Mononuclear cell (primary cell): ENCODE data around the gene PKD1L1. TPM values are rescaled to one million over a fixed set of nuclear protein-coding genes. Genes with fewer than 3 reads are reported as not detected.

Experiments used
- H3K27me3 ChIP-seq: 2 replicates; pipeline ENCODE4 v1.6.0; 2011; ENCODE audit warnings: low read length, control low read depth; ENCODE audit not compliant: insufficient read depth
- H3K4me1 ChIP-seq: 2 replicates; pipeline ENCODE4 v1.5.1; 2011; ENCODE audit warnings: mild to moderate bottlenecking, low read length, control low read depth; ENCODE audit not compliant: insufficient read depth
- H3K4me3 ChIP-seq: 2 replicates; pipeline ENCODE4 v1.5.1; 2011; ENCODE audit warnings: mild to moderate bottlenecking, low read length, moderate library complexity
- H3K9me3 ChIP-seq: 2 replicates; pipeline ENCODE4 v1.5.1; 2011; ENCODE audit warnings: low read depth, mild to moderate bottlenecking, control low read depth, low read length
- total RNA-seq: library from RNA; depleted of rRNA; stranded (reverse); fragments of >200 nt; gene quantifications from one replicate; pipeline ENCODE4 v1.2.3, GENCODE V29; 2012

The PKD1L1 gene
- total RNA-seq, 1 donor: under 0.01 TPM

GRCh38 chr7:47741984-47742383 lies 206.3 kb downstream of the PKD1L1 start:
- H3K27me3 ChIP-seq: no peaks in the 10 kb centered on the region
- no peak overlapping the region for H3K4me3 ChIP-seq
- no peaks in the 10 kb centered on the region for H3K9me3 ChIP-seq
- no peaks in the 10 kb centered on the region for H3K4me1 ChIP-seq

DNA sequence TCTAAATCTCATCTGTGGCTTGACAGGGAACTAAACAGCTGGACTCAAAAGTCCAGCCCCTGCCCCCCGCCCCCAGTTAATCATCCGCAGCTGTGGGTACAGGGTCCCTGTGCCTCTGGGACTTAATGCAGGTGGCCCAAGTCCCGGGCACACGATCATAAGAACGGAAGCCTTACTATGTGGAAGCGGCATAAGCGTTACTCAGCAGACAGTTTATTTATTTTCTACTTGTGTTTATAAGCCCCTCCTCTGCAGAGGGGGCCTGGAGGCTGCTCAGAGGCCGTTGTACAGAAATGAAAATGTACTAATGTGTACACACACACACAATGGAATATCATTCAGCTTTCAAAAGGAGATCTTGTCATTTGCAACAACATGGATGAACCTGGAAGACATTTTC lies 208.4 kb downstream of the PKD1L1 start:
- H3K4me3 ChIP-seq: no peak overlapping the region

GRCh38 chr7:47739301-47739875 lies 208.9 kb downstream of the PKD1L1 start:
- H3K4me1 ChIP-seq: no peaks in the 10 kb centered on the region
- H3K9me3 ChIP-seq: no peaks in the 10 kb centered on the region
- no peaks in the 10 kb centered on the region for H3K27me3 ChIP-seq
- no peak overlapping the region for H3K4me3 ChIP-seq

More for the DNA sequence above, 208.4 kb downstream of the PKD1L1 start:
- no peaks in the 10 kb centered on the region for H3K27me3 ChIP-seq
- H3K4me1 ChIP-seq: no peaks in the 10 kb centered on the region
- no peaks in the 10 kb centered on the region for H3K9me3 ChIP-seq

- H3K4me3 ChIP-seq: no peak overlapping the region
- H3K4me1 ChIP-seq: no peaks in the 10 kb centered on the region
- H3K27me3 ChIP-seq: no peaks in the 10 kb centered on the region
- no peaks in the 10 kb centered on the region for H3K9me3 ChIP-seq
Measured at GRCh38 chr7:47738563-47739166, 209.6 kb downstream of the PKD1L1 start.

DNA sequence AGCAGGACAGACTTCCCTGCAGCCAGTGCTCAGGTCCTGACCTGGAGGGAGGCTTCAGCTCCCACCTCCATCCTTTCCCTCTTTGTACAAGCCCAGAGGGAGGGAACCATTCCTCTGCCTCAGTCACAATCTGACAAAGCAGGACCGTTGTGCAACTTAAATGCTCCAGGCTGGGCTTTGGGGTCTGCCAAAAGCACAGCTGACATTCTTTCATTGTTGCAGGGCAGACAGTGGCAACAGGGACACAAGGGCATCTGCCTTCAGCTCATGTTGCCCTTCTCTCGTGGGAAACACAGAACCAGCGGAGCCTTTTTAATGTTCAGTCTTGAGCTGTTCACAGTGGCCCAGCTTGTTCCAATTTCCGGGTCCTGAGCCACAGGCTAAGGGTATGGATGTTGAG lies 210.7 kb downstream of the PKD1L1 start:
- Histone ChIP-seq H3K4me3 (no peak overlapping the region), H3K9me3 (no peaks in the 10 kb centered on the region), H3K27me3 (no peaks in the 10 kb centered on the region), H3K4me1 (no peaks in the 10 kb centered on the region)

DNA sequence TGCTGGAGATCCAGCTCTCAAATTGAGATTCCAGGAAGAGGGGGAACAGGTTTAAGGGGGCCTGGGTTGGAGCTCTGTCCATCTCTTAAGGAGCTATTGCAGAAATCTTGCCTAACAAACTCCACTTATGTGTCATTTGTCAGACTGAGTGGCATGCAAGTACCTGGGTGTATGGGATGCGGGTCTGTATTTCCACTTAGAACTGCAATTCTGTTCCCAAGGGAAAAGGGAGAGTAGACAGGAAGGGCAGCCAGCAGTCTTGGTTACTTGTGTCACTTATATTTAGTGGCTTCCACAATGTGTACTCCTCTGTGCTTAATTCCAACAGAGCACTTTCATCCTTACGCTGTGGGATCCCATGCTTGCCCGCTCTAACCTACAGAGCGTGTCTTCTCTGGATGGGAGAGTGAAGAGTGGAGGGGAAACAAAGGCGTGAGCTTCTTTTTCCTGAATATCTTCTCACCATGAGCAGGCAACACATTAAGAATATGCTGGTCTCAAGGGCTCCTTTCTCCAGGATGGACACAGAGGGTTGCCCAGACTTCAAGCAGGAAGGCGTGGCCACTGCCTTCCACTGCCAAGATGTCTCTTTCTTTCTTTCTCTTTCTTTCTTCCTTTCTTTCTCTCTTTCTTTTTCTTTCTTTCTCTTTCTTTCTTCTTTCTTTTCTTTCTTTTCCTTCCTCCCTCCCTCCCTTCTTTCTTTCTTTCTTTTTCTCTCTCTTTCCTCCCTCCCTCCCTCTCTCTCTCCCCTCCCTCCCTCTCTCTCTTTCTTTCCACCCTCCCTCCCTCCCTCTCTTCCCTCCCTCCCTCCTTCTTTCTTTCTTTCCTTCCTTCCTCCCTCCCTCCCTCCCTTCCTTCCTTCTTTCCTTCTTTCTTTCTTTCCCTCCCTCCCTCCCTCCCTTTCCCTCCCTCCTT lies 212.6 kb downstream of the PKD1L1 start:
- no peaks in the 10 kb centered on the region for H3K27me3 ChIP-seq

DNA sequence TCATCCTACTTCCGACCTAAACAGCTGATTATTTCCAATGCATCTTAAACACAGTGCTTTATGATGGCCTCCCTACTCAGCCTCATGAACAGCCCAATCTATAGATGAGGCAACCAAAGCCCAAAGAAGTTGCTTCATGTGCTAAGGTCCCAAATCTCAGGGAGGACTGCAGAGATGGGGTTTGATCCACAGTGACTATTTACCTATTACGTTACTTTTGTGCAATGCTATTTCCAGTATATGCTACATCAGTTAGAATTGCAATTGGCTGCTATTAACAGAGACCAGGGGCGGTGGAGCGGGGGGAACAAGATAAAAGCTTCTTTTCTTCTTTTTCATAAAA lies 213.3 kb downstream of the PKD1L1 start:
- no peaks in the 10 kb centered on the region for H3K9me3 ChIP-seq
- no peaks in the 10 kb centered on the region for H3K4me1 ChIP-seq
- no peaks in the 10 kb centered on the region for H3K27me3 ChIP-seq
- H3K4me3 ChIP-seq: no peak overlapping the region

More for the DNA sequence above, 212.6 kb downstream of the PKD1L1 start:
- no peaks in the 10 kb centered on the region for H3K9me3 ChIP-seq
- no peak overlapping the region for H3K4me3 ChIP-seq
- H3K4me1 ChIP-seq: no peaks in the 10 kb centered on the region

DNA sequence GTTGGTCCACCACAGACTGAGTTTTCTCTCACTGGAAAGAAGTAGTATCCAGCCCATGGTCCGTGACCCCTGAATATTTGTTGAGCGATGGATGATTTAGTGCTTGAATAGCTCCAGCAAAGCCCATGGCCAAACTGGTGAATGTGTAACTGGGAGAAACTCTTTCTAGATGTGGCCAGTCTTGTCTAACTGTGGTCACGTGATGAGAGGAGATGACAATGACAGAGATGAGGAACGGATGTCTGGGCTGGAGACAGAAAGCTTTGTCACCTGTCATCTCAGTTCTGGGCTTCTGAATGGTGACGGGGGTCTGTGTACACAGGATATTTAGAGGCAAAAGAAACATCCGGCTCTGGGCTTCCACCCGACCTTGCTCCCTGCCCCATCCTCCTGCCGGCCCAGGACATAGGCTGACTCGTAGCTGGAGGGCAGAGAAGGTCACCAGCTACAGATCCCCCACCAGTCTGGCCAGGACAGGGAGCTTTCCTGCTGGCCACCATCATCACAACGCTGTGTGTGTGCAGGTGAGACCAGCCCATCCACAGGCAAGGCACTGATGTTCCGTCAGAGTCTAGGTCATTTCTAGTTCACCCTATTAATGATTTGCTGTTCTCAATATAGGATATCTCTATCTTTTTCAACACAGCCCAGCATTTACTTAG lies 213.8 kb downstream of the PKD1L1 start:
- H3K4me1 ChIP-seq: no peaks in the 10 kb centered on the region
- no peaks in the 10 kb centered on the region for H3K27me3 ChIP-seq
- H3K4me3 ChIP-seq: no peak overlapping the region
- no peaks in the 10 kb centered on the region for H3K9me3 ChIP-seq

DNA sequence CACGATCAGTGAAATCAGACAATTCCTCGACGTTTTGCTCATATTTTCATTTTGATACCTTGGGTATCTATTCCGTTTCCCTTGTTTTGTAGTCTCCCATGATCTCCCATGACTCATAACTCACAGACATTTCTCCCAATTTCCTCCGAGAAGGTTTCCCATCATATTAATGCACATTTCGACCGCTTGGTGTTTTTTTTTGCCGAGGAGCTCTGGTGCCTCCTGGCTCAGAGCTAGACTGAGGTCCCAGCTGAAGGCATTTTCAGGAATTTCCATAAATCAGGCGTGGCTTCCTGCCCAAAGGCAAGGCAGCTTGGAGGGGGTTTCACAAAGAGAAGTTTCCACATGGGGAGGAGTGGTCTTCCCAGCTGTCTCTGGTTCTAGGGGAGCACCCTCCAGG lies 218.1 kb downstream of the PKD1L1 start:
- H3K9me3 ChIP-seq: no peaks in the 10 kb centered on the region
- H3K27me3 ChIP-seq: no peaks in the 10 kb centered on the region
- H3K4me3 ChIP-seq: no peak overlapping the region
- peaks cover 10% of the 10 kb centered on the region for H3K4me1 ChIP-seq

- Histone ChIP-seq H3K4me1 (peaks cover 21% of the 10 kb centered on the region), H3K27me3 (no peaks in the 10 kb centered on the region), H3K4me3 (no peak overlapping the region), H3K9me3 (no peaks in the 10 kb centered on the region)
Measured at GRCh38 chr7:47726047-47726726, 222.1 kb downstream of the PKD1L1 start.

- peaks cover 21% of the 10 kb centered on the region for H3K4me1 ChIP-seq
- no peak overlapping the region for H3K4me3 ChIP-seq
- H3K9me3 ChIP-seq: no peaks in the 10 kb centered on the region
- H3K27me3 ChIP-seq: no peaks in the 10 kb centered on the region
Measured at GRCh38 chr7:47725031-47725780, 223.1 kb downstream of the PKD1L1 start.
